Common myeloid progenitor, CD34-positive (primary cell): Measurements from ENCODE around the gene TXNIP. TPM values are rescaled to one million over a fixed set of nuclear protein-coding genes. Genes with fewer than 3 reads are reported as not detected.

Experiments
- CTCF ChIA-PET: fragments of 350-600 bp; sonication (Branson Sonifier 250); formaldehyde crosslinking; loops from one replicate; lab custom pipeline; 2021; ENCODE audit warnings: antibody characterized with exemption; lab: Charles Lee
- POLR2A ChIA-PET: fragments of 350-600 bp; sonication (Branson Sonifier 250); formaldehyde crosslinking; loops from one replicate; lab custom pipeline; 2021; ENCODE audit warnings: antibody characterized with exemption; lab: Charles Lee
- DNase-seq, 3 donors: peaks; one replicate each; pipeline versions ENCODE4 v3.0.0 to v3.0.0-alpha.2; 2013
- H3K27ac ChIP-seq, 2 experiments: 1 replicate in 1 of 2; 2 replicates in 1 of 2; pipeline ENCODE4 v1.7.0; 2013; ENCODE audit warnings: inconsistent platforms in 2 of 2, low read length in 2 of 2, mild to moderate bottlenecking in 2 of 2, low read depth in 1 of 2, moderate library complexity in 1 of 2; ENCODE audit not compliant: severe bottlenecking in 2 of 2, insufficient read depth in 1 of 2, poor library complexity in 1 of 2
- H3K27me3 ChIP-seq, 5 experiments: replicated peaks in 2 of 5; 1 replicate in 3 of 5; 2 replicates in 2 of 5; pipeline versions ENCODE4 v1.6.1 to v1.7.0; 2013; ENCODE audit warnings: low read length in 4 of 5, mild to moderate bottlenecking in 2 of 5, moderate library complexity in 2 of 5, inconsistent platforms in 1 of 5; ENCODE audit not compliant: insufficient read depth in 5 of 5, control insufficient read depth in 4 of 5
- H3K36me3 ChIP-seq, 4 experiments: 1 replicate in 2 of 4; 2 replicates in 2 of 4; pipeline versions ENCODE4 v1.6.1 to v1.7.0; 2013; ENCODE audit warnings: low read length in 3 of 4, control low read depth in 1 of 4, mild to moderate bottlenecking in 1 of 4; ENCODE audit not compliant: control insufficient read depth in 4 of 4, insufficient read depth in 4 of 4
- H3K4me1 ChIP-seq, 4 experiments: 1 replicate in 3 of 4; 2 replicates in 1 of 4; pipeline versions ENCODE4 v1.6.1 to v1.7.1; 2013; ENCODE audit warnings: low read length in 3 of 4, mild to moderate bottlenecking in 3 of 4, control low read depth in 1 of 4, inconsistent platforms in 1 of 4, moderate library complexity in 1 of 4; ENCODE audit not compliant: control insufficient read depth in 4 of 4, insufficient read depth in 4 of 4; ENCODE audit errors: control extremely low read depth in 1 of 4
- H3K4me3 ChIP-seq, 7 experiments: 1 replicate in 4 of 7; 2 replicates in 3 of 7; pipeline versions ENCODE4 v1.5.1 to v1.7.0; 2013; ENCODE audit warnings: mild to moderate bottlenecking in 7 of 7, low read length in 6 of 7, moderate library complexity in 6 of 7, inconsistent platforms in 2 of 7, low read depth in 2 of 7, control low read depth in 1 of 7; ENCODE audit not compliant: insufficient read depth in 4 of 7, control insufficient read depth in 1 of 7; ENCODE audit errors: extremely low read depth in 1 of 7
- H3K9me3 ChIP-seq, 5 experiments: 1 replicate in 4 of 5; 2 replicates in 1 of 5; pipeline versions ENCODE4 v1.6.1 to v1.7.1; 2013; ENCODE audit warnings: low read length in 4 of 5, mild to moderate bottlenecking in 2 of 5, inconsistent platforms in 1 of 5, low read depth in 1 of 5, moderate library complexity in 1 of 5; ENCODE audit not compliant: control insufficient read depth in 4 of 5, insufficient read depth in 2 of 5; ENCODE audit errors: control extremely low read depth in 1 of 5
- WGBS: methylation state at CpG from one replicate; pipeline ENCODE4 v1.1.5; 2013; ENCODE audit not compliant: insufficient coverage; 5-methylcytosine and 5-hydroxymethylcytosine counted together
- polyA plus RNA-seq: library from polyadenylated mRNA; unstranded; fragments of 120-200 nt; gene quantifications from one replicate; pipeline ENCODE4 v1.2.1, GENCODE V29; 2013

TXNIP gene, protein sequence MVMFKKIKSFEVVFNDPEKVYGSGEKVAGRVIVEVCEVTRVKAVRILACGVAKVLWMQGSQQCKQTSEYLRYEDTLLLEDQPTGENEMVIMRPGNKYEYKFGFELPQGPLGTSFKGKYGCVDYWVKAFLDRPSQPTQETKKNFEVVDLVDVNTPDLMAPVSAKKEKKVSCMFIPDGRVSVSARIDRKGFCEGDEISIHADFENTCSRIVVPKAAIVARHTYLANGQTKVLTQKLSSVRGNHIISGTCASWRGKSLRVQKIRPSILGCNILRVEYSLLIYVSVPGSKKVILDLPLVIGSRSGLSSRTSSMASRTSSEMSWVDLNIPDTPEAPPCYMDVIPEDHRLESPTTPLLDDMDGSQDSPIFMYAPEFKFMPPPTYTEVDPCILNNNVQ
- 261 TPM for polyA plus RNA-seq

DNA sequence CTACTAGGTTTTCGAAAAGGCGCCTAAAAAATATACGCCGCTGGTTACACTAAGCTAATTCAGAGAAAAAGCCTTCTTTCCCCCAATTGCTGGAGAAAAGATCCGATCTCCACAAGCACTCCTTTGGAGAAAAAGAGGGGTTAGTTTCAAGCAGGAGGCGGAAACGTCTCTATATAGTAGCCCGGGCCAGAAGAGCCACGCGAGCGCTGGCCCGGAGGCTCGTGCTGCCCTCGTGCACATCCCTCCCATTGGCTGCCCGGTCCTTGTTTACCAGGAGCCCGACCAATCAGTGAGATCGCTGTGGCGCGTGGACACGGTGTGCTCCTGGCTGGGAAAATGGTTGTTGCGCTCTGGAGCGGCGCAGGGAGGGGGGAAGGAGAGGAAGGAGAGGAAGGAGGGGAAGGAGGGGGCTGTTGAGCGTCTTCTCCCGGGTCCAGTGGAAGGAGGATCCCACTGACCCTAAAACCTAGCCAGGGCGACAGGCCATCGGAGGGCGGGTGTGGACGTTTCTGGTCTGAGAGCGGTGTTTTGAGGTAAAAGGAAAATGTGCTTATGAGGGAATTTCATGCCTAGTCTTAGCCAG lies at the start of gene TXNIP:
Gene TXNIP (minus strand): TSS at position 147 of the 583 bp plus-strand sequence. CDS start 313 bp downstream, outside the sequence.
- Histone ChIP-seq H3K4me3 (peak within 1 kb of the TSS; percentile 67 to 100 (median 95)), H3K4me1 (peaks cover 36 to 67% (median 53%) of the 10 kb centered on the region in 4 experiments), H3K27me3 (no peaks in the 10 kb centered on the region), H3K36me3 (peaks cover 8 to 38% (median 25%) of the 10 kb centered on the region in 4 experiments), H3K9me3 (no peaks in the 10 kb centered on the region), H3K27ac (peak within 1 kb of the TSS; percentile 64 to 93)
- ChIA-PET CTCF (interaction anchor here (0.6 to 11.9 kb wide), 8 partner anchors 10 to 150 kb away, joined by 3 to 126 read pairs (median 4); partner anchors contain the start of gene PEX11B), POLR2A (interaction anchor here (0.6 to 1.5 kb wide), 3 partner anchors 17 to 55 kb away, joined by 3 to 4 read pairs (median 4); no protein-coding TSS in a partner anchor)
- peak; percentile 91 to 94 (median 91) for DNase-seq
- WGBS = 0% methylated on average over 20 of the region's 30 CpGs

DNA sequence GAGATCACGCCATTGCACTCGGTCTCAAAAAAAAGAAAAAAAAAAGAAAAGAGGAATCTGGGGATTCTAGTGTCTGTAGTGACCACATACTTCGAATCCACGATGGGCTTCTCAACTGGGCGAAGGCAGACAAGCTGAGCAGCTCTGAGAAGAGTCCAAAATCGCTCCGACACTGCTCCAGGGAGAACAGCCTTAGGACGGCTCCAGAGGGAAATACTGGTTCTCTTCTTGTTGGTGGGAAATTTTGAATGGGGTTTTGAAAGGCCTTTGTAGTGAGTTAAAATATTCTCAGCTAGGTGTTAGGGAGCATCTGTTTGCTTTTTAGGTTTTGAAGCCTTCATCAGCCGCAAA lies 43.4 kb upstream of the TXNIP start:
- 75% methylated on average over 9 of the region's 9 CpGs for WGBS
- CTCF ChIA-PET = interaction anchor here (1.5 to 6.4 kb wide), 2 partner anchors 11 to 29 kb away, joined by 3 to 39 read pairs; no protein-coding TSS in a partner anchor
- POLR2A ChIA-PET = interaction anchor here (5.9 kb wide), 1 partner anchor 11 kb away, joined by 54 read pairs; no protein-coding TSS in a partner anchor
- no peak overlapping the region for H3K27ac ChIP-seq
- peak in 1 of 3 donors; percentile 15 for DNase-seq
- H3K9me3 ChIP-seq = no peaks in the 10 kb centered on the region
- no peaks in the 10 kb centered on the region for H3K36me3 ChIP-seq
- peaks cover 3 to 24% (median 11%) of the 10 kb centered on the region in 4 experiments for H3K4me1 ChIP-seq
- no peak overlapping the region for H3K4me3 ChIP-seq
- no peaks in the 10 kb centered on the region for H3K27me3 ChIP-seq

DNA sequence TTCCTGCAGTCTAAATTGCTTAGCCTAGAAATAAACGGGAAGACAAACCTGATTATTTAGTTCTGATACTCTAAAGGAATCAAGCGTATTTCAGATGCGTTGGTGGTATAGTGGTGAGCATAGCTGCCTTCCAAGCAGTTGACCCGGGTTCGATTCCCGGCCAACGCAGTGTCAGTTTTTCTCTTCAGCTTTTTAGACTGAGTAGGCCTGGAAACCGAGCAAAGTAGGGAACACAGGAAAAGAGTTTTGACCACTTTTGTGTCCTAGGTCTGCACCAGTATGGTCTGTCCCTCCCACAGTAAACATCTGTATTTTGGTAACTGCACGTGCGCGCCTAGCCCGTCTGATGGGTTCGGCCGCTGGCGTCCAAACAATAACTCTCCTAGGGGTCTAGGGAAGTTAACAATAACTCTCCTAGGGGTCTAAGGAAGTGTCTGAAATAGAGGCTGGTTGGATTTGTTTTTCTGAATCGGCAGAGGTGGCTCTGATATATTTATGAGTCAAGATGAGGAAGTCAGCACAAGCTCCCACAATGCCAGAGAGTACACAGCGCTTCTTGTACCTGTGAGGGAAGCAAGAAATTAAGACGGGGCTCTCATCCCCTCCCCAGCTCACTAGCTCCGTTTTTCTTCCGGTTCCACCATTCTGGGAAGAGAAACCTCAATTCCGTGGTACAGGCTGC lies 40.7 kb upstream of the TXNIP start:
- ChIA-PET CTCF (interaction anchor here (1.0 to 6.4 kb wide), 7 partner anchors 9 to 145 kb away, joined by 3 to 39 read pairs (median 5); no protein-coding TSS in a partner anchor), POLR2A (interaction anchor here (1.5 to 5.9 kb wide), 2 partner anchors 14 to 73 kb away, joined by 4 to 54 read pairs; partner anchors contain the start of genes ANKRD34A and POLR3GL)
- WGBS = 0% methylated on average over 11 of the region's 21 CpGs
- Histone ChIP-seq H3K27me3 (no peaks in the 10 kb centered on the region), H3K9me3 (no peaks in the 10 kb centered on the region), H3K36me3 (no peaks in the 10 kb centered on the region), H3K27ac (peak overlapping the region; percentile 67 to 89), H3K4me1 (peaks cover 3 to 25% (median 15%) of the 10 kb centered on the region in 4 experiments), H3K4me3 (peak overlapping the region; percentile 64 to 99 (median 94))
- peak; percentile 84 to 90 (median 90) for DNase-seq

DNA sequence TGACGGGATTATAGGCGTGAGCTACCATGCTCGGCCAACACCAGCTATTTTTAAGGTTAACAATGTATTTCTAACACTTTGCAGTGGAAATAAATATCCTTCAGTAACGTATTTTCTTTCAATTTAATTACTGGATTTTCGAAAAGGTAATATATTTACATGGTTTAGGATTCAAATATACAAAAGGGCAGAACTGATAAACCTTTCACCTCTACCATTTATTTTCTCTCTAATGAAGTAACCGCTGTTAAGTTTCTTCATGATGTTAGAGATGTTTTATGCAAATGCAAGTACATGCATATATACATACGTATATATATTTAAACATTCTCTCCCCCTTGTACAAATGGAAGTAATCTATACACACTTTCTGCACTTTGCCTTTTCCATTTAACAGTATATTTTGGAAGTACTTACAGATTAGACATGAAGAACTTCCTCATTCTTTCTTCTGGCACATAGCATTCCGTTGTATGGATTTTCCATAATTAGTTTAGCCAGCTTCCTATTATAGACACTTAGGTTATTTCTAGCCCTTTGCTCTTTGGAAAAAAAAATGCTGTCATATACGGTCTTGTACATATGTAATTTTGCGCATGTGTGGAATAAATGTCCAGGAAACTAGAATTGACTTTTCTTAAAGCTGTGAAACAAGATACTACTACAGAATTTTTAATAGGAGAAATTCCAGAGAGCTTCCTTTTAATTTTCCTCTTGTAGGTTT lies 40.0 kb upstream of the TXNIP start:
- 0% methylated on average over 2 of the region's 10 CpGs for WGBS
- H3K4me3 ChIP-seq = peak overlapping the region; percentile 42 to 99 (median 94)
- CTCF ChIA-PET = interaction anchor here (1.0 to 6.4 kb wide), 6 partner anchors 10 to 144 kb away, joined by 3 to 39 read pairs (median 4); no protein-coding TSS in a partner anchor
- POLR2A ChIA-PET = interaction anchor here (1.5 to 5.9 kb wide), 2 partner anchors 14 to 72 kb away, joined by 4 to 54 read pairs; partner anchors contain the start of genes ANKRD34A and POLR3GL
- H3K9me3 ChIP-seq = no peaks in the 10 kb centered on the region
- no peaks in the 10 kb centered on the region for H3K36me3 ChIP-seq
- H3K27me3 ChIP-seq = no peaks in the 10 kb centered on the region
- H3K27ac ChIP-seq = peak overlapping the region in 1 of 2 experiments; percentile 89
- no peak for DNase-seq
- H3K4me1 ChIP-seq = peaks cover 3 to 25% (median 15%) of the 10 kb centered on the region in 4 experiments

DNA sequence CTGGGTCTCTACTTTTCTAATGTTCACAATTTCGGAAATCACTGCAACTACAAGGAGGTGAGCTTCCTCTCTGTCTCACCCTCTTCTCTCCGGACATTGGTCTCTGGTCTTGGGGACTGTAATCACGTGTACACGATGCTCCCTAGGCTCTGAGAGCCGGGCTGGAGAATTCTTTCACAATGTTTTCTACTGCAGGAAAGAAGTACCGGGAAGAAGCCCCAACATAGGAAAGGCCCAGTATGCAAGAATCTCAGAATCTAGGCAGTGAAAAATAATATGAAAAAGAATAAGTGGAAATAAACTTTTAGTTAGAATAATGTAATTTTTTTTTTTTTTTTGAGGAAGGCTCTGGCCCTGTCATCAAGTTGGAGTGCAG lies 38.7 kb upstream of the TXNIP start:
- Histone ChIP-seq H3K27ac (peak overlapping the region in 1 of 2 experiments; percentile 49), H3K9me3 (no peaks in the 10 kb centered on the region), H3K27me3 (no peaks in the 10 kb centered on the region), H3K36me3 (no peaks in the 10 kb centered on the region), H3K4me3 (peak overlapping the region; percentile 35 to 99 (median 94)), H3K4me1 (peaks cover 3 to 25% (median 15%) of the 10 kb centered on the region in 4 experiments)
- no peak for DNase-seq
- ChIA-PET POLR2A (interaction anchor here (0.6 to 5.9 kb wide), 3 partner anchors 12 to 39 kb away, joined by 3 to 54 read pairs (median 3); no protein-coding TSS in a partner anchor), CTCF (interaction anchor here (1.2 to 6.4 kb wide), 6 partner anchors 16 to 107 kb away, joined by 3 to 39 read pairs (median 4); partner anchors contain the start of genes LIX1L and RBM8A)
- 35% methylated on average over 6 of the region's 6 CpGs for WGBS
